ENCODE results near the gene POLN.

POLN gene

DNA sequence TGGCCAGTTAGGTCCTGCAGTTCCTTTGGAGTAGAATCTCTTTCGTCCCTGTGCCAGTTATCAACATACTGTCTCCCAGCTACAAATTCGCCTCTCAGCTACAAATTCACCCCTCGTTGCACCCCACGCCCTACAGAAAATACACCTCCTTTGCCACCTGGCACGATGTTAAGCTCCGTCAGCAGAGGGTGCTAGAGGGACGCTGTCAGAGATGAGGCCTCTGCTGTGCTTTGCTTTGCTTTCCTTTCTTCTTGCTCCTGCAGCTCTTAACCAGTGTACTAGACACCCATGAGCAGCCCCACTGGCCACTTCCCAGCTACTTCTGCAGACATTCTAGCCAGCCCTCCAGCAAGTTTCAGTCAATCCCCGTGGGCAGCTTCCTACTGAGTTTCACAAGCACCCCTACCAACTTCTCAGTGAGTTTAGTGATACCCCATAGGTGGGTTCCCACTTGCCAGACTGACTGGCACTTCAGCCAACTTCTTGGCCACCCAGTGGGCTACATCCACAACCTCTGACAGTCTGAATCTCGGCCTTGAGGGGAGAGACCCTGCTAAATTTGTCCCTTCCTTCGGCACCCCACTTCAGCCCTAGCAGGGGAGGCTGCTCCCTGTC lies 21.8 kb downstream of the POLN start:
- H3K27ac ChIP-seq (ENCODE audit: low read depth, low read length, poor library complexity, severe bottlenecking) = no peak overlapping the region
- no peaks in the 10 kb centered on the region for H3K27me3 ChIP-seq (ENCODE audit: insufficient read depth, low read length)
- no peaks in the 10 kb centered on the region for H3F3A ChIP-seq (ENCODE audit: insufficient read depth, low read length)
- no peaks in the 10 kb centered on the region for H3K9me2 ChIP-seq (ENCODE audit: low read depth, low read length)
- no peaks in the 10 kb centered on the region for H3K9me3 ChIP-seq (ENCODE audit: low read length)
- no peaks in the 10 kb centered on the region for H3K79me2 ChIP-seq (ENCODE audit: insufficient read depth, low read length)
- TF ChIP-seq, protein P1, sequence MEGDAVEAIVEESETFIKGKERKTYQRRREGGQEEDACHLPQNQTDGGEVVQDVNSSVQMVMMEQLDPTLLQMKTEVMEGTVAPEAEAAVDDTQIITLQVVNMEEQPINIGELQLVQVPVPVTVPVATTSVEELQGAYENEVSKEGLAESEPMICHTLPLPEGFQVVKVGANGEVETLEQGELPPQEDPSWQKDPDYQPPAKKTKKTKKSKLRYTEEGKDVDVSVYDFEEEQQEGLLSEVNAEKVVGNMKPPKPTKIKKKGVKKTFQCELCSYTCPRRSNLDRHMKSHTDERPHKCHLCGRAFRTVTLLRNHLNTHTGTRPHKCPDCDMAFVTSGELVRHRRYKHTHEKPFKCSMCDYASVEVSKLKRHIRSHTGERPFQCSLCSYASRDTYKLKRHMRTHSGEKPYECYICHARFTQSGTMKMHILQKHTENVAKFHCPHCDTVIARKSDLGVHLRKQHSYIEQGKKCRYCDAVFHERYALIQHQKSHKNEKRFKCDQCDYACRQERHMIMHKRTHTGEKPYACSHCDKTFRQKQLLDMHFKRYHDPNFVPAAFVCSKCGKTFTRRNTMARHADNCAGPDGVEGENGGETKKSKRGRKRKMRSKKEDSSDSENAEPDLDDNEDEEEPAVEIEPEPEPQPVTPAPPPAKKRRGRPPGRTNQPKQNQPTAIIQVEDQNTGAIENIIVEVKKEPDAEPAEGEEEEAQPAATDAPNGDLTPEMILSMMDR (IDR thresholded peaks at IDR 0.05; ENCODE audit: low read length) = peak; percentile 68
- no peak for TF ChIP-seq EZH2 (IDR thresholded peaks at IDR 0.05; ENCODE audit: borderline replicate concordance, low read length)
- H3K4me3 ChIP-seq (ENCODE audit: low read depth, low read length, poor library complexity, severe bottlenecking) = no peak overlapping the region
- H3K4me2 ChIP-seq (ENCODE audit: low read length) = no peak overlapping the region
- no peak overlapping the region for H2AFZ ChIP-seq (ENCODE audit: low read length)
- no peaks in the 10 kb centered on the region for H3K4me1 ChIP-seq (ENCODE audit: insufficient read depth, low read length, severe bottlenecking)
- no peaks in the 10 kb centered on the region for H4K20me1 ChIP-seq (ENCODE audit: insufficient read depth, low read length)
- no peaks in the 10 kb centered on the region for H3K36me3 ChIP-seq (ENCODE audit: insufficient read depth, low read length)
- no peak overlapping the region for H3K9ac ChIP-seq (ENCODE audit: low read length)

DNA sequence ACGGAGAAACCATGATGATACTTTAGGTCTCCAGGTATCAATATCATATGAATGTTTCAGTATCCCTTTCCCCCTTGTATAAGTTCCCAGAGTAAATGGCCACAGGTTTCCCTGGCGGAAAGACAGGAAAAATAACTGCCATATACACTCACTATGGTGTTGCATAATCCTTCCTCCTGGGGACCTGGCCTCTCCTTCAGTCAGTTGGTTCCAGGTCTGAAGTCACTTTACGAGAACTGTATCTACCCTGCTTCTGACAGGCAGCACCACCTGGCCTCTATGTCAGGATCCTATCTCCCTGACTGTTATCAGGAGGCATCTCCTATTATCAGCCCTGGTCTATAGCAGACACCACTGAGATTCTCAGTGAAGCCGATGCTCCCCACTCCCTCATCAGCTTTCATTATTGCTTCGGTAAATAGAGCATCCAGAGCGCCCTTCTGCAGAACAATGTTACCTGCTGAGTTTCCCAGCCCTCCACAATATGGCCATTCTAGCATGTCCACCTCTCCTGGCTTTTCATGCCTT lies 22.6 kb downstream of the POLN start:
- Histone ChIP-seq H4K20me1 (ENCODE audit: insufficient read depth, low read length) (no peaks in the 10 kb centered on the region), H3K36me3 (ENCODE audit: insufficient read depth, low read length) (no peaks in the 10 kb centered on the region), H3K9me3 (ENCODE audit: low read length) (no peaks in the 10 kb centered on the region), H3K4me1 (ENCODE audit: insufficient read depth, low read length, severe bottlenecking) (no peaks in the 10 kb centered on the region), H3K4me3 (ENCODE audit: low read depth, low read length, poor library complexity, severe bottlenecking) (no peak overlapping the region), H3K4me2 (ENCODE audit: low read length) (no peak overlapping the region), H2AFZ (ENCODE audit: low read length) (no peak overlapping the region), H3K27ac (ENCODE audit: low read depth, low read length, poor library complexity, severe bottlenecking) (no peak overlapping the region), H3K79me2 (ENCODE audit: insufficient read depth, low read length) (no peaks in the 10 kb centered on the region), H3F3A (ENCODE audit: insufficient read depth, low read length) (no peaks in the 10 kb centered on the region), H3K27me3 (ENCODE audit: insufficient read depth, low read length) (no peaks in the 10 kb centered on the region), H3K9me2 (ENCODE audit: low read depth, low read length) (no peaks in the 10 kb centered on the region), H3K9ac (ENCODE audit: low read length) (no peak overlapping the region)
- no peak for TF ChIP-seq EZH2 (IDR thresholded peaks at IDR 0.05; ENCODE audit: borderline replicate concordance, low read length)
- TF ChIP-seq, protein P1 (IDR thresholded peaks at IDR 0.05; ENCODE audit: low read length) = no peak

DNA sequence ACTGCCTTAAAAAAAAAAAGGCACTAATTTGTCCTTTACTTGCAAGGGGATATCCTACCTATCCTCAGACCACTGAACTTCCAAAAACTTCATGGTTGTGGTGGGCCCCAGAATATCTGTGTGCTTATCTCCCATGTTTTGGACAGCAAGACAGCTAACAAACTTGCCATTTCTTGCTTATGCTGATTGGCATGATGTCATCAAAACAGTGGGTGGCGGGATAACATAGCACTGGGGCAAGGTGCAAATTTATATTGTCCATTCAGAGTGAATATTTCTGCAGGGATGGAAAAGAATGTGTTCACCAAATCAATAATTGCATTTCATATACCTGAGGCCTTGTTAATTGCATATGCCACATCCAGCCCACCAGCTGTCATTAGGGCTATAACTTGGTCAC lies 23.5 kb downstream of the POLN start:
- no peaks in the 10 kb centered on the region for H3K27me3 ChIP-seq (ENCODE audit: insufficient read depth, low read length)

More for the DNA sequence above, 23.5 kb downstream of the POLN start:
- H4K20me1 ChIP-seq (ENCODE audit: insufficient read depth, low read length) = no peaks in the 10 kb centered on the region
- H3K4me3 ChIP-seq (ENCODE audit: low read depth, low read length, poor library complexity, severe bottlenecking) = no peak overlapping the region
- no peaks in the 10 kb centered on the region for H3K79me2 ChIP-seq (ENCODE audit: insufficient read depth, low read length)
- H3K36me3 ChIP-seq (ENCODE audit: insufficient read depth, low read length) = no peaks in the 10 kb centered on the region
- no peak overlapping the region for H2AFZ ChIP-seq (ENCODE audit: low read length)
- no peak overlapping the region for H3K4me2 ChIP-seq (ENCODE audit: low read length)
- H3K27ac ChIP-seq (ENCODE audit: low read depth, low read length, poor library complexity, severe bottlenecking) = no peak overlapping the region
- no peaks in the 10 kb centered on the region for H3K4me1 ChIP-seq (ENCODE audit: insufficient read depth, low read length, severe bottlenecking)
- H3F3A ChIP-seq (ENCODE audit: insufficient read depth, low read length) = no peaks in the 10 kb centered on the region
- TF ChIP-seq, protein P1 (IDR thresholded peaks at IDR 0.05; ENCODE audit: low read length) = no peak
- no peak for TF ChIP-seq EZH2 (IDR thresholded peaks at IDR 0.05; ENCODE audit: borderline replicate concordance, low read length)
- no peak overlapping the region for H3K9ac ChIP-seq (ENCODE audit: low read length)
- H3K9me3 ChIP-seq (ENCODE audit: low read length) = no peaks in the 10 kb centered on the region
- H3K9me2 ChIP-seq (ENCODE audit: low read depth, low read length) = no peaks in the 10 kb centered on the region
